ENCODE data around the gene SET. TPM values are rescaled to one million over a fixed set of nuclear protein-coding genes. Genes with fewer than 3 reads are reported as not detected.
A peak's percentile ranks its signal among the peaks of the same experiment; 100 is the strongest.

Gene SET
- total and polyA plus RNA-seq, 2 donors (not counting 3 experiments of a cell fraction or from before 2014, with no cell fraction given) = 61.1 to 483 TPM

DNA sequence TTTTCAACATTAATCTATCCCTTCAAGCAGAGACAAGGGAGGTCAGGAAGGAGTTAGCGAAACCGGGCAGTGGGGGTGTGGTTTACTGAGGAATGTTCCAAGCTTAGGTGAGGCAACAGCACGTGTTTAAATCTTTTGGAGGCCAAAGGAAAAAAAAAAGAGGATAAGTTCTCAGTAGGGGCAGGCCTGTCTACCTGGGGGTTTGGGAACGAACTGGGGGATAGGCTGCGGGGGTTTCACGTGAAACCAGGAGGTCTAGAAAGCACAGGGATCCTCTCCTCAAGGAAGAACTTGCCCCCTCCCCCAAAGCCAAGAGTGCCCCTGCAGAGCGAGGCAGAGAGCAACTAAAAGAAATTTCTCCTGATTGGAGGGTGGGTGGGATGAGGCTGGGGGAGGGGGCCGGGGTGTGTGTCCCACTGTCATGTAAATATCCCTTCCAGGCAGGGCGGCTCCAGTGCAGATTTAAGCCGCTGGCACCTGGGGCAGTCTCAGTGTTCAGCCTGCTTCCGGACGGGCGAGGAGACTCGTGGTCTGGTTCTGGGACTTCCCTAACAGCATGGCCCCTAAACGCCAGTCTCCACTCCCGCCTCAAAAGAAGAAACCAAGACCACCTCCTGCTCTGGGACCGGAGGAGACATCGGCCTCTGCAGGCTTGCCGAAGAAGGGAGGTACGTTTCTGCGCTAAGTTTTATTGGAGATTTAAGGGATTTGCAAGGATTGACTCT, 5.5 kb upstream of the SET start:
- Histone ChIP-seq H3K9ac (replicated peaks; ENCODE audit: extremely low read depth, insufficient read depth, low read length) (peak overlapping the region; percentile 92), H3K79me2 (ENCODE audit: control insufficient read depth, insufficient read depth, low read length) (peaks cover 10% of the 10 kb centered on the region), H3K4me3 (replicated peaks in 1 of 3; ENCODE audit: insufficient read depth in 1 of 3, low read depth in 1 of 3, low read length in 3 of 3) (peak overlapping the region; percentile 58 to 90 (median 87)), H2AFZ (ENCODE audit: low read depth, low read length) (peak overlapping the region; percentile 59), H3K4me2 (ENCODE audit: insufficient read depth, low read length) (peak overlapping the region; percentile 91), H4K20me1 (replicated peaks; ENCODE audit: control insufficient read depth, extremely low read depth, insufficient read depth, low read length) (no peaks in the 10 kb centered on the region), H3K9me3 (replicated peaks; ENCODE audit: control insufficient read depth, insufficient read depth, low read length) (no peaks in the 10 kb centered on the region), H3K27me3 (ENCODE audit: control insufficient read depth in 2 of 2, insufficient read depth in 2 of 2, low read length in 2 of 2) (no peaks in the 10 kb centered on the region), H3K4me1 (ENCODE audit: control insufficient read depth, extremely low read depth, insufficient read depth, low read length) (peaks cover 11% of the 10 kb centered on the region), H3K27ac (ENCODE audit: insufficient read depth, low read depth, low read length) (peak overlapping the region; percentile 65), H3K36me3 (ENCODE audit: control insufficient read depth in 2 of 2, extremely low read depth in 1 of 2, insufficient read depth in 2 of 2, low read length in 2 of 2) (no peaks in the 10 kb centered on the region), H3K9me1 (replicated peaks; ENCODE audit: control insufficient read depth, extremely low read depth, insufficient read depth, low read length) (no peaks in the 10 kb centered on the region)
- dilution Hi-C loops (cut with MboI; ENCODE audit: extremely low pct_ligation_motif_present, low sequenced_read_pairs) = no loop called here
- peak; percentile 16 for DNase-seq (ENCODE audit: low read depth, low spot score)
- ChIA-PET POLR2A (interaction anchor here (0.6 to 0.9 kb wide), 2 partner anchors 41 to 48 kb away, joined by 3 to 4 read pairs; no protein-coding TSS in a partner anchor), CTCF (interaction anchor here (0.7 to 1.7 kb wide), 5 partner anchors 17 to 87 kb away, joined by 3 to 10 read pairs (median 5); partner anchors contain the start of genes DYNC2I2 and PKN3)
- no peak for TF ChIP-seq MAX (IDR thresholded peaks at IDR 0.05; ENCODE audit: insufficient read depth, insufficient read length)
- no peak for TF ChIP-seq FOS (IDR thresholded peaks at IDR 0.05; ENCODE audit: borderline replicate concordance, insufficient read depth, low read length)
- no peak for TF ChIP-seq JUN (IDR thresholded peaks at IDR 0.05; ENCODE audit: borderline replicate concordance, insufficient read depth, insufficient read length, low read depth)
- no peak for TF ChIP-seq POLR2AphosphoS5 (IDR thresholded peaks at IDR 0.05; ENCODE audit: insufficient read depth, low read depth, low read length)
- TF ChIP-seq POLR2A (IDR thresholded peaks at IDR 0.05; ENCODE audit: low read depth, low read length) = no peak
- no peak for TF ChIP-seq GATA2 (IDR thresholded peaks at IDR 0.05; ENCODE audit: insufficient read depth, insufficient read length, low read depth, low read length)
- no peak for TF ChIP-seq MYC (IDR thresholded peaks at IDR 0.05; ENCODE audit: low read depth, low read length)
- TF ChIP-seq EZH2 (IDR thresholded peaks at IDR 0.05; ENCODE audit: borderline replicate concordance, low read depth, low read length, severe bottlenecking) = no peak
- no peak for TF ChIP-seq CTCF (IDR thresholded peaks at IDR 0.05; ENCODE audit: extremely low read depth in 1 of 2, insufficient read depth in 1 of 2, low read depth in 1 of 2, low read length in 2 of 2)
- intact Hi-C loops (cut with micrococcal nuclease) = no loop called here
- FAIRE-seq = peak; percentile 86
- TSS peak; percentile 40 for BruUV-seq (replicated peaks)
